IMR-90 (cell line): ENCODE data around the gene GNA14. TPM values are rescaled to one million over a fixed set of nuclear protein-coding genes. Genes with fewer than 3 reads are reported as not detected.

Experiments
- ATAC-seq: fragments of 200-7000 bp; cut with Tn5 transposase; 2 replicates; pipeline ENCODE4 v1.9.1; 2020; ENCODE audit warnings: low read depth, mild to moderate bottlenecking, moderate library complexity
- BruUV-seq: library from RNA; stranded (reverse); fragments of 400-500 nt; replicated peaks from 2 replicates; lab custom pipeline; 2021; lab: Mats Ljungman, UMichigan
- CTCF ChIA-PET: fragments of 300-600 bp; formaldehyde crosslinking; extraction: SDS; loops from one replicate; lab custom pipeline; 2021; ENCODE audit warnings: antibody characterized with exemption; lab: Yijun Ruan, JAX
- POLR2A ChIA-PET: fragments of 300-600 bp; sonication (Branson Sonifier 250); formaldehyde crosslinking; loops from one replicate; lab custom pipeline; 2022; ENCODE audit warnings: antibody characterized with exemption; ENCODE audit not compliant: unreplicated experiment; lab: Charles Lee
- DNase-seq: peaks from one replicate; pipeline ENCODE4 v3.0.0; 2013
- H2AFZ ChIP-seq: replicated peaks from 2 replicates; pipeline ENCODE3; 2013; ENCODE audit warnings: low read length, mild to moderate bottlenecking; ENCODE audit not compliant: poor library complexity
- H2AK5ac ChIP-seq: 2 replicates; pipeline ENCODE4 v1.6.1; 2013; ENCODE audit warnings: low read depth, low read length, inconsistent platforms
- H2AK9ac ChIP-seq: replicated peaks from 2 replicates; pipeline ENCODE3; 2013; ENCODE audit warnings: mild to moderate bottlenecking, low read depth, low read length, moderate library complexity; ENCODE audit not compliant: poor library complexity
- H2BK120ac ChIP-seq: 2 replicates; pipeline ENCODE4 v1.6.1; 2013; ENCODE audit warnings: low read depth, low read length, inconsistent platforms
- H2BK15ac ChIP-seq: 3 replicates; pipeline ENCODE4 v1.6.1; 2013; ENCODE audit warnings: low read depth, low read length, inconsistent platforms
- H2BK20ac ChIP-seq: 2 replicates; pipeline ENCODE4 v1.6.1; 2013; ENCODE audit warnings: low read depth, mild to moderate bottlenecking, inconsistent platforms, low read length, moderate library complexity
- H2BK5ac ChIP-seq: 2 replicates; pipeline ENCODE4 v1.6.1; 2013; ENCODE audit warnings: mild to moderate bottlenecking, low read depth, low read length, inconsistent platforms; ENCODE audit not compliant: poor library complexity, severe bottlenecking
- H3K14ac ChIP-seq: replicated peaks from 2 replicates; pipeline ENCODE4 v1.6.1; 2013; ENCODE audit warnings: low read depth, low read length, inconsistent platforms
- H3K18ac ChIP-seq: 2 replicates; pipeline ENCODE4 v1.6.1; 2013; ENCODE audit warnings: low read depth, low read length, control low read depth
- H3K23ac ChIP-seq: 2 replicates; pipeline ENCODE4 v1.6.1; 2013; ENCODE audit warnings: low read depth, low read length, inconsistent platforms
- H3K27ac ChIP-seq: 2 replicates; pipeline ENCODE4 v1.5.1; 2013; ENCODE audit warnings: mild to moderate bottlenecking, control low read depth, low read length; ENCODE audit not compliant: insufficient read depth
- H3K27me3 ChIP-seq: 2 replicates; pipeline ENCODE4 v1.6.1; 2013; ENCODE audit warnings: low read length; ENCODE audit not compliant: control insufficient read depth, insufficient read depth
- H3K36me3 ChIP-seq: 2 replicates; pipeline ENCODE4 v1.6.1; 2013; ENCODE audit warnings: low read length, mixed read lengths; ENCODE audit not compliant: control insufficient read depth, insufficient read depth
- H3K4ac ChIP-seq: 2 replicates; pipeline ENCODE4 v1.6.1; 2013; ENCODE audit warnings: low read depth, low read length, inconsistent platforms
- H3K4me1 ChIP-seq: 2 replicates; pipeline ENCODE4 v1.6.1; 2013; ENCODE audit warnings: low read length, mixed read lengths; ENCODE audit not compliant: control insufficient read depth, insufficient read depth
- H3K4me2 ChIP-seq: 2 replicates; pipeline ENCODE4 v1.6.1; 2013; ENCODE audit warnings: low read depth, mild to moderate bottlenecking, control low read depth, low read length, moderate library complexity
- H3K4me3 ChIP-seq: 2 replicates; pipeline ENCODE4 v1.5.1; 2013; ENCODE audit warnings: low read depth, mild to moderate bottlenecking, control low read depth, low read length, moderate library complexity; ENCODE audit not compliant: insufficient read depth
- H3K56ac ChIP-seq: 2 replicates; pipeline ENCODE4 v1.6.1; 2013; ENCODE audit warnings: low read length, inconsistent platforms; ENCODE audit not compliant: insufficient read depth; ENCODE audit errors: extremely low read depth
- H3K79me1 ChIP-seq, 2 experiments: 2 replicates each; pipeline ENCODE4 v1.6.1; 2013; ENCODE audit warnings: low read length in 2 of 2, inconsistent platforms in 1 of 2, low read depth in 1 of 2
- H3K9ac ChIP-seq: 2 replicates; pipeline ENCODE4 v1.6.1; 2013; ENCODE audit warnings: low read depth, low read length, control low read depth
- H3K9me1 ChIP-seq: 2 replicates; pipeline ENCODE4 v1.6.1; 2013; ENCODE audit warnings: low read length, inconsistent platforms; ENCODE audit not compliant: insufficient read depth
- H3K9me3 ChIP-seq: 2 replicates; pipeline ENCODE4 v1.6.1; 2013; ENCODE audit warnings: low read length; ENCODE audit not compliant: control insufficient read depth, insufficient read depth
- H4K20me1 ChIP-seq: 2 replicates; pipeline ENCODE4 v1.6.1; 2013; ENCODE audit warnings: low read length, inconsistent platforms; ENCODE audit not compliant: insufficient read depth
- H4K5ac ChIP-seq: 2 replicates; pipeline ENCODE4 v1.6.1; 2013; ENCODE audit warnings: mild to moderate bottlenecking, low read depth, low read length, control low read depth
- H4K8ac ChIP-seq, 2 experiments: 2 replicates each; pipeline ENCODE4 v1.6.1; 2013; ENCODE audit warnings: low read depth in 2 of 2, low read length in 2 of 2, control low read depth in 1 of 2, inconsistent platforms in 1 of 2
- H4K91ac ChIP-seq: 2 replicates; pipeline ENCODE4 v1.6.1; 2013; ENCODE audit warnings: low read depth, low read length, inconsistent platforms; ENCODE audit not compliant: insufficient read depth
- BHLHE40 ChIP-seq: fragments of 150-350 bp; IDR thresholded peaks from 2 replicates; pipeline ENCODE4 v1.6.1; 2016; ENCODE audit warnings: mild to moderate bottlenecking, low read depth, low read length
- CEBPB ChIP-seq: IDR thresholded peaks from 2 replicates; pipeline ENCODE4 v1.6.1; 2012; ENCODE audit warnings: low read depth, low read length, improper control_type of control experiment
- CHD1 ChIP-seq: IDR thresholded peaks from 2 replicates; pipeline ENCODE4 v1.6.1; 2012; ENCODE audit warnings: low read depth, low read length, improper control_type of control experiment
- CTCF ChIP-seq: conservative IDR thresholded peaks from 2 replicates; pipeline ENCODE4 v1.5.1; 2012; ENCODE audit warnings: mild to moderate bottlenecking, low read depth, low read length, improper control_type of control experiment
- ELK1 ChIP-seq: fragments of 150-350 bp; IDR thresholded peaks from 2 replicates; pipeline ENCODE4 v1.6.1; 2016; ENCODE audit warnings: low read depth, mild to moderate bottlenecking, low read length, moderate library complexity, borderline replicate concordance
- FOS ChIP-seq: fragments of 150-350 bp; IDR thresholded peaks from 2 replicates; pipeline ENCODE4 v1.6.1; 2016; ENCODE audit warnings: low read depth, low read length
- MAFK ChIP-seq: IDR thresholded peaks from 2 replicates; pipeline ENCODE4 v1.6.1; 2012; ENCODE audit warnings: low read depth, low read length, improper control_type of control experiment
- MAZ ChIP-seq: IDR thresholded peaks from 2 replicates; pipeline ENCODE4 v1.6.1; 2012; ENCODE audit warnings: low read depth, mild to moderate bottlenecking, low read length, improper control_type of control experiment, moderate library complexity, borderline replicate concordance
- MXI1 ChIP-seq: IDR thresholded peaks from 2 replicates; pipeline ENCODE4 v1.6.1; 2012; ENCODE audit warnings: low read depth, mild to moderate bottlenecking, low read length, moderate library complexity, borderline replicate concordance
- NFE2L2 ChIP-seq: fragments of 150-350 bp; IDR thresholded peaks from 2 replicates; pipeline ENCODE4 v1.6.1; 2016; ENCODE audit warnings: low read depth, mild to moderate bottlenecking, low read length
- POLR2A ChIP-seq: IDR thresholded peaks from 2 replicates; pipeline ENCODE4 v1.6.1; 2012; ENCODE audit warnings: mild to moderate bottlenecking, low read depth, low read length
- RAD21 ChIP-seq: IDR thresholded peaks from 2 replicates; pipeline ENCODE4 v1.6.1; 2012; ENCODE audit warnings: low read length, improper control_type of control experiment
- RCOR1 ChIP-seq: IDR thresholded peaks from 2 replicates; pipeline ENCODE4 v1.6.1; 2012; ENCODE audit warnings: mild to moderate bottlenecking, low read length, improper control_type of control experiment; ENCODE audit not compliant: insufficient replicate concordance
- RFX5 ChIP-seq: IDR thresholded peaks from 2 replicates; pipeline ENCODE4 v1.8.0; 2012; ENCODE audit warnings: low read depth, mild to moderate bottlenecking, low read length, moderate library complexity
- SMC3 ChIP-seq: fragments of 150-350 bp; IDR thresholded peaks from 2 replicates; pipeline ENCODE4 v1.6.1; 2016; ENCODE audit warnings: low read depth, mild to moderate bottlenecking, antibody characterized with exemption, low read length, moderate library complexity
- USF2 ChIP-seq: fragments of 150-350 bp; IDR thresholded peaks from 2 replicates; pipeline ENCODE4 v1.6.1; 2017; ENCODE audit warnings: mild to moderate bottlenecking, antibody characterized with exemption, low read length, low read depth
- WGBS, 2 experiments: methylation state at CpG; one replicate each; pipeline versions ENCODE4 v1.1.5 to v1.1.7; 2013; ENCODE audit warnings: missing lambda C conversion rate in 2 of 2; ENCODE audit not compliant: insufficient read length in 1 of 2; ENCODE audit errors: extremely low coverage in 2 of 2; 5-methylcytosine and 5-hydroxymethylcytosine counted together
- dilution Hi-C: fragments of 300-500 bp; cut with HindIII; formaldehyde crosslinking; loops from one replicate; pipeline ENCODE4 v1.14.3; 2018; ENCODE audit warnings: low sequenced_read_pairs; ENCODE audit not compliant: unreplicated experiment
- in situ Hi-C: fragments of 300-500 bp; cut with MboI; formaldehyde crosslinking; loops from 3 replicates; pipeline ENCODE4 v1.14.3; 2019; ENCODE audit warnings: low sequenced_read_pairs, inconsistent platforms, mixed read lengths
- intact Hi-C: fragments of 100-400 bp; cut with micrococcal nuclease; formaldehyde crosslinking; loops from 2 replicates; pipeline ENCODE4 v1.10.0; 2022
- polyA plus RNA-seq, 3 experiments: library from polyadenylated mRNA; depleted of rRNA; stranded (reverse); fragments of >200 nt; gene quantifications; 2 replicates each; pipeline ENCODE4 v1.2.3, GENCODE V29; 2012; ENCODE audit warnings: low replicate concordance in 1 of 3
- total RNA-seq: library from RNA; depleted of rRNA; stranded (reverse); fragments of >200 nt; gene quantifications from 2 replicates; pipeline ENCODE4 v1.2.3, GENCODE V29; 2012

The GNA14 gene
- total and polyA plus RNA-seq, 2 of the 4 experiments (the other 2 are of a cell fraction) = under 0.01 to 0.03 TPM

GRCh38 chr9:77569335-77569734 is 78.8 kb downstream of the GNA14 start:
- H3K79me1 ChIP-seq = no peaks in the 10 kb centered on the region
- no peak overlapping the region for H2BK120ac ChIP-seq
- H3K18ac ChIP-seq = no peak overlapping the region
- H3K56ac ChIP-seq = no peak overlapping the region
- no CpG with 5 or more reads among the region's 4 CpGs for WGBS, 2 experiments
- no peak overlapping the region for H2AFZ ChIP-seq
- no peak overlapping the region for H3K9ac ChIP-seq
- no peak overlapping the region for H2BK5ac ChIP-seq
- no peak overlapping the region for H3K23ac ChIP-seq
- H3K4ac ChIP-seq = no peak overlapping the region
- POLR2A ChIA-PET = no interaction called here
- no peak for DNase-seq
- H3K27ac ChIP-seq = no peak overlapping the region
- H3K4me1 ChIP-seq = no peaks in the 10 kb centered on the region
- no peaks in the 10 kb centered on the region for H3K27me3 ChIP-seq
- CTCF ChIA-PET = no interaction called here
- no peaks in the 10 kb centered on the region for H3K9me1 ChIP-seq
- H3K9me3 ChIP-seq = no peaks in the 10 kb centered on the region
- no peak overlapping the region for H4K8ac ChIP-seq
- dilution Hi-C loops (no loop called here), in situ Hi-C loops (no loop called here), intact Hi-C loops (no loop called here)
- no peak for TF ChIP-seq RAD21
- no peak for TF ChIP-seq POLR2A
- no peak for TF ChIP-seq USF2
- no peak for TF ChIP-seq ELK1
- no peak for TF ChIP-seq SMC3
- no peak for TF ChIP-seq MAZ
- TF ChIP-seq RCOR1 = no peak
- TF ChIP-seq CEBPB = no peak
- no peak for TF ChIP-seq CTCF
- no peak for TF ChIP-seq CHD1
- no peak for TF ChIP-seq BHLHE40
- TF ChIP-seq MXI1 = no peak
- no peak for TF ChIP-seq FOS
- no peak for TF ChIP-seq MAFK
- TF ChIP-seq RFX5 = no peak
- no peak for TF ChIP-seq NFE2L2
- no peak overlapping the region for H2AK5ac ChIP-seq
- no peak overlapping the region for H4K5ac ChIP-seq
- H3K14ac ChIP-seq = no peak overlapping the region
- no peak for ATAC-seq
- H3K4me3 ChIP-seq = no peak overlapping the region
- no peak overlapping the region for H2BK20ac ChIP-seq
- no peak overlapping the region for H2BK15ac ChIP-seq
- BruUV-seq = no TSS peak
- H4K91ac ChIP-seq = no peak overlapping the region
- no peaks in the 10 kb centered on the region for H4K20me1 ChIP-seq
- H3K36me3 ChIP-seq = no peaks in the 10 kb centered on the region
- H2AK9ac ChIP-seq = no peak overlapping the region
- H3K4me2 ChIP-seq = no peak overlapping the region
